Body of pancreas (tissue), 4 donors: ENCODE results near the gene NPAS1. TPM values are rescaled to one million over a fixed set of nuclear protein-coding genes. Genes with fewer than 3 reads are reported as not detected.

ENCODE experiments used
- ATAC-seq: fragments of 150-250 bp; one replicate; pipeline ENCODE4 v1.9.1; 2016
- DNase-seq, 4 donors: peaks; one replicate each; pipeline ENCODE4 v3.0.0-alpha.2; 2019
- H3K27ac ChIP-seq, 4 donors: fragments of 200-600 bp; sonication (generic); 1 replicate in 3 of 4; 2 replicates in 1 of 4; pipeline versions ENCODE4 v1.5.1 to v1.6.1; 2016 to 2019; ENCODE audit warnings: mild to moderate bottlenecking in 1 of 4, mixed read lengths in 1 of 4, moderate library complexity in 1 of 4
- H3K27me3 ChIP-seq, 2 donors: fragments of 200-600 bp; sonication (generic); one replicate each; pipeline ENCODE4 v1.6.0; 2016; ENCODE audit warnings: mild to moderate bottlenecking in 1 of 2
- H3K36me3 ChIP-seq, 2 donors: fragments of 200-600 bp; sonication (generic); replicated peaks in 1 of 2; 2 replicates each; pipeline ENCODE4 v1.5.1; 2016; ENCODE audit warnings: low read depth in 2 of 2; ENCODE audit not compliant: insufficient read depth in 1 of 2
- H3K4me1 ChIP-seq: fragments of 200-600 bp; sonication (generic); one replicate; pipeline ENCODE4 v1.6.0; 2016
- H3K4me3 ChIP-seq, 2 donors: fragments of 200-600 bp; sonication (generic); 1 replicate in 1 of 2; 2 replicates in 1 of 2; pipeline ENCODE4 v1.5.1; 2016 to 2019
- H3K9me3 ChIP-seq, 3 donors: fragments of 200-600 bp; sonication (generic); 1 replicate in 2 of 3; 2 replicates in 1 of 3; pipeline ENCODE4 v1.5.1; 2016
- CTCF ChIP-seq, 7 experiments: fragments of 450-650 bp in 4 of 7; fragments of 200-600 bp in 3 of 7; sonication (generic) in 3 of 7; IDR thresholded peaks; one replicate each; pipeline ENCODE4 v1.5.1; 2016 to 2019; ENCODE audit warnings: antibody characterized with exemption in 7 of 7
- POLR2A ChIP-seq, 3 donors: fragments of 450-650 bp; IDR thresholded peaks; one replicate each; pipeline ENCODE4 v1.6.1; 2016; ENCODE audit warnings: antibody characterized with exemption in 3 of 3, mild to moderate bottlenecking in 2 of 3
- WGBS, 2 donors: methylation state at CpG; one replicate each; pipeline ENCODE4 v1.1.5; 2017; 5-methylcytosine and 5-hydroxymethylcytosine counted together
- intact Hi-C: fragments of 100-400 bp; cut with DNase I; formaldehyde crosslinking; loops from one replicate; pipeline ENCODE4 v1.15.1; 2023
- total RNA-seq, 2 donors: library from RNA; depleted of rRNA; stranded (reverse); fragments of >200 nt; gene quantifications; one replicate each; pipeline ENCODE4 v1.1.0, GENCODE V29; 2016

The NPAS1 gene
- total RNA-seq, 2 donors from 2014 or later, result not detected

DNA sequence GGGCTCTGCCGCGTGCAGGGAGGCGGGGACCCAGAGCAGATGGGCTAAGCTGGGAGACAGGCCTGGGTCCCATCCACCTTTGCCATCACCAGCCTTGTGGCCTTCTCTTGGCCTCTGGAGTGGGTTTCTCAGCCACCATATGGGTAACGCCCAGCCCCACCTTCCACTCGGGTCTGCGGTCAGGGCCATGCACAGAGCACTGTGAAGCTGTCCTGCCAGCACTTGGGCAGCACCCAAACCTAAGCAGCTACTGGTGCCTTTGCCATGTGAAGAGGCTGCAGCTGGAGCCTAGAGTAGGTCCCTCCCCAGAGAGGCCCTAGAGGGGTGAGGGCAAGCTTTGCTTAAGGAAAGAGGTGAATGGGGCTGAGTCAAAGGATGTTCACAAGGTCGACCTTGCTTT is 24.1 kb upstream of the NPAS1 start:
- H3K9me3 ChIP-seq, result no peaks in the 10 kb centered on the region
- H3K4me3 ChIP-seq, result no peak overlapping the region
- H3K4me1 ChIP-seq, result peaks cover 24% of the 10 kb centered on the region
- H3K36me3 ChIP-seq, result peaks cover 0 to 9% of the 10 kb centered on the region in 2 donors
- 85 to 86% methylated on average over 4 to 7 of the region's 7 CpGs for WGBS, 2 donors
- TF ChIP-seq POLR2A (IDR thresholded peaks at IDR 0.05) (no peak), CTCF (IDR thresholded peaks at IDR 0.05) (no peak)
- intact Hi-C loops, result loop anchor here (10.0 kb wide), 1 partner anchor 241 kb away; no protein-coding TSS in a partner anchor
- DNase-seq, result no peak
- H3K27ac ChIP-seq, result no peak overlapping the region
- ATAC-seq, result no peak
- no peaks in the 10 kb centered on the region for H3K27me3 ChIP-seq

GRCh38 chr19:46998445-46999125 is 21.1 kb upstream of the NPAS1 start:
- no peak for ATAC-seq
- H3K4me1 ChIP-seq, result peaks cover 5% of the 10 kb centered on the region
- 88 to 90% methylated on average over 14 to 22 of the region's 22 CpGs for WGBS, 2 donors
- H3K27ac ChIP-seq, result no peak overlapping the region
- H3K27me3 ChIP-seq, result no peaks in the 10 kb centered on the region
- H3K36me3 ChIP-seq, result peaks cover 0 to 17% of the 10 kb centered on the region in 2 donors
- intact Hi-C loops, result loop anchor here (10.0 kb wide), 1 partner anchor 244 kb away; no protein-coding TSS in a partner anchor
- no peak for DNase-seq
- TF ChIP-seq POLR2A (IDR thresholded peaks at IDR 0.05), result no peak
- no peak for TF ChIP-seq CTCF (IDR thresholded peaks at IDR 0.05)
- no peak overlapping the region for H3K4me3 ChIP-seq
- no peaks in the 10 kb centered on the region for H3K9me3 ChIP-seq

GRCh38 chr19:46999377-46999776 is 20.3 kb upstream of the NPAS1 start:
- peaks cover 6% of the 10 kb centered on the region for H3K4me1 ChIP-seq
- DNase-seq, result no peak
- no peaks in the 10 kb centered on the region for H3K27me3 ChIP-seq
- intact Hi-C loops, result loop anchor here (10.0 kb wide), 1 partner anchor 245 kb away; no protein-coding TSS in a partner anchor
- no peak overlapping the region for H3K4me3 ChIP-seq
- 94 to 100% methylated on average over 2 to 7 of the region's 7 CpGs for WGBS, 2 donors
- ATAC-seq, result no peak
- TF ChIP-seq POLR2A (IDR thresholded peaks at IDR 0.05), result no peak
- TF ChIP-seq CTCF (IDR thresholded peaks at IDR 0.05), result no peak
- peaks cover 0 to 17% of the 10 kb centered on the region in 2 donors for H3K36me3 ChIP-seq
- no peaks in the 10 kb centered on the region for H3K9me3 ChIP-seq
- H3K27ac ChIP-seq, result no peak overlapping the region

GRCh38 chr19:46999878-47000277 is 19.8 kb upstream of the NPAS1 start:
- no peak for TF ChIP-seq POLR2A (IDR thresholded peaks at IDR 0.05)
- no peak for TF ChIP-seq CTCF (IDR thresholded peaks at IDR 0.05)
- no peaks in the 10 kb centered on the region for H3K9me3 ChIP-seq
- no peak overlapping the region for H3K27ac ChIP-seq
- ATAC-seq (no peak), DNase-seq (no peak)
- WGBS, 2 donors, result 91 to 97% methylated on average over 4 to 13 of the region's 14 CpGs
- peaks cover 6% of the 10 kb centered on the region for H3K4me1 ChIP-seq
- no peaks in the 10 kb centered on the region for H3K27me3 ChIP-seq
- H3K36me3 ChIP-seq, result peaks cover 0 to 17% of the 10 kb centered on the region in 2 donors
- intact Hi-C loops, result loop anchor here (10.0 kb wide), 1 partner anchor 245 kb away; no protein-coding TSS in a partner anchor
- no peak overlapping the region for H3K4me3 ChIP-seq

GRCh38 chr19:47000373-47000772 is 19.3 kb upstream of the NPAS1 start:
- intact Hi-C loops, result no loop called here
- H3K27ac ChIP-seq, result no peak overlapping the region
- H3K4me3 ChIP-seq, result no peak overlapping the region
- DNase-seq, result no peak
- ATAC-seq, result no peak
- H3K27me3 ChIP-seq, result no peaks in the 10 kb centered on the region
- TF ChIP-seq POLR2A (IDR thresholded peaks at IDR 0.05) (no peak), CTCF (IDR thresholded peaks at IDR 0.05) (no peak)
- 91 to 94% methylated on average over 16 to 18 of the region's 18 CpGs for WGBS, 2 donors
- peaks cover 6% of the 10 kb centered on the region for H3K4me1 ChIP-seq
- H3K9me3 ChIP-seq, result peaks cover 0 to under 1% (median 0%) of the 10 kb centered on the region in 3 donors
- H3K36me3 ChIP-seq, result peaks cover 0 to 17% of the 10 kb centered on the region in 2 donors
